Myocyte (in vitro differentiated cells): ENCODE measurements around the gene FYB1. TPM values are rescaled to one million over a fixed set of nuclear protein-coding genes. Genes with fewer than 3 reads are reported as not detected.

Experiments used
- DNase-seq: peaks from one replicate; pipeline ENCODE4 v3.0.0-alpha.2; 2012; ENCODE audit warnings: low read depth
- total RNA-seq: library from RNA; depleted of rRNA; stranded (reverse); fragments of >200 nt; gene quantifications from 2 replicates; pipeline ENCODE4 v1.2.3, GENCODE V29; 2014

The FYB1 gene
- total RNA-seq, 1 donor from 2014 or later, result not detected

DNA sequence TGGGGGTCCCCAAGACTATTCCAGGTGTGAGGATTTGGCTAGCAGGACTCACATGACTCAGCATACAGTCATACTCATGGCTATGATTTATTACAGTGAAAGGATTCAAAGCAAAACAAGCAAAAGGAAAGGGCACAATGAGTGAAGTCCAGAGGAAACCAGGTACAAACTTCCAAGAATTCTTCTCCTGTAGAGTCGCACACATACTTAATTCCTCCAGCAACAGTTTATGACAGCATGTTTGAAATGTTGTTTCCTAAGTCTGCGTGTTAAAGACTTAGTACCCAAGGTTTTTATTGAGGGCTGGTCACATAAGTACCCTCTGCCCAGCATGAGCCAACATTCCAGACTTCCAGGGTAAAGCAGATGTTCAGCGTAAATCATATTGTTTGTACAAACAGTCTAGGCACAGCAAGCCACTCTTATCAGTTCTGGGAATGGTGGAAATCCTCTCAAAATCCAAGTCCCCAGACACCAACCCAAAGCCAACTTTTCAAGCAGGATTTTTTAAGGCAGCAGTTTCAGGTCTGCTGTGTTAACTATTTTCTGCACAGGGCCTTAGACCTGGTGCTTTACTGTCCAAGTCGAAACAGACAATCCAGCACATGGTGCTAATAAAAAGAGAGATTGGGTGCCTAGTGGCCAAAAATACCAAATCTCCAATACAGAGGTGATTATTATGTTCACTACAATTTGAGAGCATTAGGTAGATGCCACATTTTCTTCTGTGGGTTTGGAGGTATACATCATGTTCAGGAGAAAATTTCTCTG, 126.6 kb downstream of the FYB1 start:
- DNase-seq, result peak; percentile 60

DNA sequence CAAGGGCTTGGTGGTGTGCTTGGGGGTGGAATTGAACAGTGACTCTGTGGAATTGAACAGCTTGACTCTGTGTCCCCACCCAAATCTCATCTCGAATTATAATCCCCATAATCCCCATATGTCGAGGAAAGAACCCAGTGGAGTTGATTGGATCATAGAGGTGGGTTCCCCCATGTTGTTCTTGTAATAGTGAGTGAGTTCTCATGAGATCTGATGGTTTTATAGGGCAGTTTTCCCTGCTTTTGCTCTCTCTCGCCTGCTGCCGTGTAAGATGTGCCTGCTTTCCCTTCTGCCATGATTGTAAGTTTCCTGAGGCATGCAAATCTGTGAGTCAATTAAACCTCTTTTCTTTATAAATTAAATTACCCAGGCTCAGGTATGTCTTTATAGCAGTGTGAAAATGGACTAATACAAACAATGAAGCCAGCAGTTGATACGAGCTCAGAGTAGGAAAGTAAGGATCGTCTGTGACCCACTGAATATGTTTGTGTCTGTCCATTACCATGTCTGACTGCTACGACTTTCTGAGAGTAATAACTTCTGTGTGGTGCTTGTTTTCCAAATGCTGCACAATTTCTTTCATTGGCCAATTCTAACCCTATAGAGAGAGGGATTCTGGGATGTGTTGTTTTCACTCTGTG, 127.3 kb downstream of the FYB1 start:
- no peak for DNase-seq

DNA sequence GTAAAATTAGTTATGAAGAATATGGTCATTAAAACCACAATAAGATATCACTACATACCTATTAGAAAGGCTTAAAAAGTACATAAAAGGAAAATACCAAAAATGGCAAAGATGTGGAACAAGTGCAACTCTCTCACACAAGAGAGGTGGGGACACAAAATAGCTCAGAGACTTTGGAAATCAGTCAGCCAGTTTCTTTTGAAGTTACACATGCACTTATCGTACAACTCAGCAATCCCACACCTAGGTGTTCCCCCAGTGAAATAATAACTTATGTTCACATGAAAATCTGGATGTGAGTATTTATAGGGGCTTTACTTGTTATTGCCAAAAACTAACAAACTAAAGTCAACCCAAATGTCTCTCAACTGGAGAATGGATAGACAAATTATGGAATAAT, 135.4 kb downstream of the FYB1 start:
- no peak for DNase-seq

DNA sequence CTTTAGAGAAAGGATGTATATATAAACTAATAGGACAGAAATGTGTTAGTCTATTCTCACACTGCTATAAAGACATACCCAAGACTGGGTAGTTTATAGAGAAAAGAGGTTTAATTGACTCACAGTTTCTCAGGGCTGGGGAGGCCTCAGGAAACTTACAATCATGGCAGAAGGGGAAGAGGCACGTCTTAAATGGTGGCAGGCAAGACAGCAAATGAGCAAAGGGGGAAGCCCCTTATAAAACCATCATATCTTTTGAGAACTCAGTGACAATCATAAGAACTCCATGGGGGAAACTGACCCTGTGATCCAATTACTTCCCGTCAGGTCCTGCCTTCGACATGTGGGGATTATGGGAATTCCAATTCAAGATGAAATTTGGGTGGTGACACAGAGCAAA, 136.4 kb downstream of the FYB1 start:
- no peak for DNase-seq

DNA sequence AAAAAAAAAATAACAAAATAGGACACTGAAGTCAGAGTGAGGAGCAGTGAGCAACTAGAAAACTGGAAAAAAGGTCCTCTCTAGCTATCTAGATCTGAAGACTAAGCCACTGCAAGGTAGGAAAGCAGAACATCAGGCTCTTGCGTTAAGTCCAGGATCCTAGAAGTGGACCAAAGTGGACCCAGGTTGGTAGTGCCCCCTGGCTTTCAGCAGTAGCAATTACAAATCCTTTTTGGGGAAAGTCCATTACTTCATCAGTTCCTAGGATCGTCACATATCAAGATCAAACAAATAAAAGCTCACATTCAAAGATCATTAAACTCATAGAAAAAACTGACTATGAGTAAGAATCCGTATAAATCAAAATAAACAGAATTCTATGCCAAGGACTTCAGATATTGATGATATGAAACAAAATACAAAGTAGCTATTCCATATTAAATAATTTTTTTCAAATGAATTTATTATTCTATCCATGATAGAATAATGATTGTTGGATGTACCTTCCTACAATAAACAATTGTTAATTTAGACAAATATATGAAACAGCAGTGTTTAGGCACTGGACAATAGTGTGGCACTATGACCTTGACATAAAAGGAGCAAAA, 138.7 kb downstream of the FYB1 start:
- DNase-seq, result peak; percentile 56

DNA sequence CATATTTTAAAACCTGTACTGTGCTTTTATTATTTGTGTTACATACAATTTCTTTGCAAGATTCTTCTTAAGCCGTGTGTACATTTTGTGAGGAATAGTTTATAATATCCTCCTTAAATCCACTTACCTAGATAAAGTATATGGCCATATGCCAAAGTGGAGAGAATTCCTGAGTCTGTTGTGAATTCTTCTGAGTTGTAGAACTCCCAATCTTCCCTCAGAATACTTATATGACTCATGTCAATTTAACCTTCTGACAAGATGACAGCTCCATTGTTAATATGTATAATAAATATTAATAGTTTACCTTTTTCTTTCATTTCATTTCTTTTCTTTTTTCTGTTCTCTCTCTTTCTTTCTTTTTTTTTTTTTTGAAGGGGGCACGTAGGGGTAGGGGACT, 139.2 kb downstream of the FYB1 start:
- no peak for DNase-seq

DNA sequence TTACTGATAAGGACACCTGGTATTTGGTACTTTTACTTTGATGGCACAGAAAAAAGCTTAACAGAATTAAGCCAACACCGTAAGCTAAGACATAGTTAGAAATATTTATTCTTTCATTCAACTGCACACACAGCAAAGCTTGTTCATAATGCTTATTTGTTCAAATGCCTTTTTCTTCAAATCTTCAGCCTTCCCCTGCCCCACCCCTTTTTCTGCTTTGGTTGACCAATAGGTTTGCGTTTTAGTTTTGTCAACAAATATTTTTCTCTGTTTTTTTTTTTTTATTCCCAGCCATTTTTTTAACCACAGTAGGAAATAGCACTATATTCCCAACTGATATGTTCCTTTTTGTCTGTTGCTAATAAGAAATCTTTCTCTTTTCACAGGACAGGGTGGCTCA, 140.2 kb downstream of the FYB1 start:
- no peak for DNase-seq

DNA sequence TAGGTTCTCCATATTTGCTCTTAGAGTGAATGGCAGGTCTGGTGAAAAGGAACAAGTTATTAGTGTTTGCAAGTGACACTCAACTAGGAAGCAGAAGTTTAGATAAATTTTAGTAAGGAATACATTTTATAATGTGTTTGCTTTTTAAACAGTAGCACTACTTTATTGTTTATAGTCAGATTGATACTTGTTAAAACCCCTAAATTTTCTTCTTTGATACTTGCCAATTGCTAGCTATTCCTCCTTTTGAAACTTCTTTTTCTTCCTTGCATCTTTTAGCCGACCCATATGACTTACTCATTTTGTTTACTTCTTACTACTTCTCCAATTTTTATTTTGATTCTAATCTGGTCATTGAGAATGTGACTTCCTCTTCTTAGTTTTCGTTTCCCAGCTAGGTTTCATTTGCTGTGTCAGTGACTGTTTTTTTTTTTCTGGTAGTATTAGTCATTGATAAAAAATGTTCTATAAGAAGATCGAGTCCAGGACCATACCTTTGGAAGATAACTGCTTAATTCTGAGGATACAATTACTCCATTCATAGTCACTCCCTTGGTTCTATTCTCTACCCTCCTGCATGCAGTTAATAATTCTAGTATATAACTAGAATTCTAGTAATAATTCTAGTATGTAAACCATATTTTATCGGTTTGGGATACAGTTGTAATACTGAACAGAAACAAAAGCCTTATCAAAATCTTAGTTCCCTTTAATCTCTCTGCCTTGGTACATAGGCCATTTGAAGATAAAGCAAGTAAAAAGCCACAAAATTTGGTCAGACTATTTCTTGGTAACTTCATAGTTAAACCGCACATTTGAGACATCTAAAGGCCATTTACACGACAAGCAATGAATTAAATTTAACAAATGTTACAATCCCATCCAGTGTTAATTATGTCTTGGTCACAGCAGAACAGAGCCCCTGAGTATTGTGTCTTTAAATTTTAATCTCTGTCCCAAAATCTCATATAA, 142.3 kb downstream of the FYB1 start:
- no peak for DNase-seq

DNA sequence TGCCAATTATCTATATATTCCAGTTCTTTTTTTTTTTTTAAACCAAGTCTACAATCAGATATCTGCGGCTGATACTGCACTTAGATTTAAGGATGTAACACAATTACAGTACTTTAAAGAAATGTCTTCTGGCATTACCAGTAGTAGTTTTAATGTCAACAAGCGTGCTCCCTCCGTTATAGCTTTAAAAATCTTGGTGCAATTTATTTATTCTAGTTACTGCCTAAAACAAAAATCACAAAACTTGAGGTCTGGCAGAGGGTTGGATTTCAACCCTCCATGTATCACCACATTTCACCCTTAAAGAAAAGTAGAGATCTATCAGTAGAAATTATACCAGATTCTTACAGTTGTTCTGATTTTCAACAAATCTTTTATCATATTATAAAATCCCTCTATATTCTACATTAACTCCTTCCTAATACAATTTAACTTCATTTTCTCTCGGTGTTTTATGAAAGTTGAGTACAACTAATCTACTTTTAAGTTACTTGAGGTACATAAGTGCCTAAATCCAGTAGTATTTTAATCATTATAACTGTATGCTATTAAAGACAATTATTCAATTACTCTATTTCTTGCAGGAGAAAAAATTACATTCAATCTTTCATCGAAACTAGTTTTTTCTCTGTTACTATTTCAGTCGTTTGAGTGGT, 143.1 kb downstream of the FYB1 start:
- DNase-seq, result no peak

DNA sequence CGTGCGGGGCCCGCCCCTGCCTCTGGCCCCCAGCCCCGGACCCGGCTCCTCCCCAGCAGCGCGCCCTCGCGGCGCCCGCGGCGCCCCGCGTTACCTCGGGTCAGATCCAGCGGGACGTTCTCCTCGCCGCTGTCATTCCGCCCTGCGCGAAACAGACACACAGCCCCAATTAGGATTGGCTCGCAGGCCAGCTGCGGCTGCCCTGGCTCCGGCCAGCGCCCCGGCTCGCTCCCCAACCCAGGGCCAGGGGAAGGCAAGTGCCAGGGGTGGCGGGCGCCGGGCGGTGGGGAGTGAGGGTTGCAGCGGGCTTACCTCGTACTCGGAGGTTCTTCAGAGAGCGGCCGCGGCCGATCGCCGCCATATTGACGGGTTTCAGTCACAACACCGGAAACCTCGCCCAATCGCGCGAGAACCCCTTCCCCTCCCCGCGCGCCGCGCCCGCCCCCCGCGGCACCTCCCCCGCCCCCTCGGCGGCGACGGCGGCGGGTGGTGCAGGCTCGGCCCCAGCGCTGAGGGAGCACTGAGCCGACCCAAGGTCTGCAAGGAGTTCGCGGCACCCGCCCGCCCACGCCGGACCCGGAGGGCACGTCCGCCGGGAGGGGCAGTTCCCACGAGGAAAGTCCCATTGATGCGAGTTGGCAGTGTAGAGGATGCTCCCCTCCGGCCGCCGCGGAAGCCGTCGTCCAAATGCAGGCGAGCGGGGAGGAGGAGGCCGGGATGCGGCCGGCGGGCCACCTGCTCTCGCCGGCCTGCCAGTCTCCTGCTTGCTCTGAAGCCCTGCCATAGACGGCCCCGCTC, 145.1 kb downstream of the FYB1 start, which contains the start of gene RICTOR:
TSS of gene RICTOR (minus strand) at position 383 of the 798 bp plus-strand sequence. CDS start at position 361, 22 bp downstream.
- peak; percentile 91 for DNase-seq

DNA sequence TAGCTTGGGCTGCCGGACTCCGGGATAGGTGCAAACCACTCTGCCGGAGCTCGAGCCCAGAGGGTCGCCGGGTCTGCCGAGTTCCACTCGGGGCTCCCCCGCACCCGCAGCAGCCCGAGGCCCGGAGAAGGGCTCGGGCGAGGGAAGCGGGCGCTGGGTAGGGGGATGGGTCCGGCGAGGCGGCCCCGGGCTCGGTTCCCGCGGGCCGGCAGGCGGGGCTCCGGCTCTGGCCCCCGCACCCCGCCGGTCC, 145.7 kb downstream of the FYB1 start:
- DNase-seq, result no peak

DNA sequence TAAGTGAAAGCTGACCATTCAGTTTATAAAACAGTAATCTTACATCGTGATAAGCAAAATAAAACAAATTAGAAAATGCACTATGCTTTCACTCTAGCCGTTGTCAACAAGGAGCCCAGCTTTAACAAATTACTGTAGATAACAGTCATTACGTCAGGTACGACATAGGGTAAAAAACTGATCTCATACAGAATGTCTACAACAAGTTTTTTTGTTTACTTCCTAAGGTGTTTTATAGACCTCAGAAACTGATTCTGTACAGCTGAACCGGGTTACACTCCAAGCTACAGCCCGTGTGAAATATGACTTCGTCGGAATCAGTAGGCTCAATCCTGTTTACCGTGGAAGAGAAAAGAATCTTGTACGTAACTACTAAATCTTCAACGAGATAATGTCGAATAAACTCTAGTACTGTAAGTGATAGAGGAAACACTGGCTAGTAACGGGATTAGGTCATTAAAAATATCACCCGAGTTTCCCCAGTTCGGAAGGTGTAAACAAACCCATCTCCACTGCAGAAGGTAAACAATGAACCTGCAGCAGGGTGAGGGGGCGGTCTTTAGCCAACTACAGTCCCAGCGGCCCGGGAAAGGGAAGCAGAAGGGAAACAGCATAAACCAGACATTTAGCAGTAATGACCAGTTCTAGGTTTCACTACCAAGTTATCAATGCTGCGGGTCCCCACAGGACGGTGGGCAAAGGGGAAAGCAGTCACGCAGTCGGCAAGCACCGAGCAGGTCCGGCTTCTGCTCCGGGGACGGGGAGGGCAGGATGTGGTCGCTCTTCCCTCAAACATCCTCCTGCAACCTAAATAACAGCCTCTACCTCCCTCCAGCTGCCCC, 146.2 kb downstream of the FYB1 start:
- peak; percentile 30 for DNase-seq

DNA sequence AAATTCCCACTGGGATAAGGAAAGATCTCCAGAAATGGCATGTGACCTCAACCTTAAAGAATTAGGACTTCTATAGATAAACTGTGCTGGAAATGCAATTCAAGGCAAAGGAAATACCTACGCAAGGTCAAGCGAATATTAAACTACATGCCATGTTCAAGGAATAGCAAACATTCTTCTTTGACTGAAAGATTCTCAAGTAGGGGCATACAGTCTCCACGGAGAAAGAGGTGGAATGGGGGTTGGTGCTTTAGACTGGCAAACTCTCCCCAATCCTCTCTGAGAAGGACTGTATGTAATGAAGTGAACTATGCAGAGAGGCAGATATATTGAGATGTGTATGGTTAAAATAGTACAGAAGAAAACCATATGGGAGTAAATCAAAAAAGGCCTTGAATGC, 151.3 kb downstream of the FYB1 start:
- DNase-seq, result no peak

DNA sequence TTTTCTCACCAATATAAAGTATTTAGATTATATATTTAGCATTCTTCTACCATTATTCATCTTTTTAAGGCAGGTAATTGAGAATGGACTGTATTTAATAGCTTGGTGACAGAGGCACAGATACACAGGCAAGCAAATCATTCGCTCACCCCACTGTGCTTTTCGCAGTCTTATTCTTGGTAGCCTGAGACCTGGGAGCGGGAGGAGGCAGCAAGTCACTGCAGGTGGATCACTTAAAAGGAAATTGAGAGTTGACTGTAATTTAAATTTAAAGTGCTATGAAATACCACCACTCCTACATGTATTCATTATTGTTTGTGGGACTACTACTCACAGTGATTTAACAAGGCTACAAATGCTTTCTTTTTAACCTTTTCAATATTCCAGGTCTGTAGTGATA, 154.9 kb downstream of the FYB1 start:
- no peak for DNase-seq

DNA sequence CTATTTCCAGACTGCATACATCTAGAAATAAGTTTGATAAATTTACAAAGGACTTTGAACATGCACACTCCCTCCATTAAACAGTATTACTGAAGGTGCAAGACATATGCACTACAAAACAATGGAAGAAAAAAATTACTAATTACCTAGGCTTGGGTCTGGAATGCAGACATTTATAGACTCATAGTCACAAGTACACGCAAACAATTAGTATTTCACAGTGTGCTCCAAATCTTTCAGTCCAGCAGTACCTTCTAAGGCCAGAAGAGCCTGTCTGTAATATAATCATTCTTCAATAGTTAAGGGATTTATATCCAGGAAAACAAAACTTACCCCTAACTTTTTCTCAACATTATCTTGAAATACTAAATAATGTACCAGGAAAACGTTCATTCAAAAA, 156.3 kb downstream of the FYB1 start:
- no peak for DNase-seq

DNA sequence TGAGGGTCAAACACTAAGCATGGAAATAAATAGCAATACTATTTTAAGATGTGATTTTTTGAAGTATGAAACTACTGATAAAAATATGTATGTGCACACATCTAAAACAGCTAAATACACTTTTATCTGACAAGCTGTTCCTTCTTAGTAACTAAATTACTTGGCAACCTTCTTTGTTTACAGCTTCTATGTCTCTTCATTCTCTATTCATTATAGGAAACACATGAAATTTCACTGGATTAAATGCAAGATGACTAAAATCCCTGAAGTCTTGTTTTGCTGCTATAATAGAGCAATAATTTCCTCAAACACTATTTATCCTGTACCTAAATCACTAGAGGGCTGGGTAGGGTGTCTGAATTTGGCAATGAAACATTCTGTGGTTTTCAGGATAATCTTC, 156.8 kb downstream of the FYB1 start:
- DNase-seq, result no peak

DNA sequence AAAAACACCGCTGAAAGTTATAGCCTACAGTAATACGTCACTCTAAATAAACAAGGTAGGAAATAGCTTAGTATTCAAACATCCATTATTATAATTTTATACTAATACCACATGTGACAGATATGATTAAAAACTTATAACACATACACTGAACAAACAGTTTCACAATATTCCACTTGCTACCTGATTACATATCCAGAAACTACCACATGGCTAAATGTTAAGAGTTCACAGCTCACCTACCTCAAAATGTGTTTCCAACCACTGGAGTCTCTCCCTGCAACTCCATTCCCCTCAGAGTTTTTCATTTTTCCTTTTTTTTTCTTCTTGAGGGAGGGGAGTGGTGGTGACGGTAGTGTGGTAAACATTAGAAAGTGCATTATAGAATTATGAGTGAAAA, 157.3 kb downstream of the FYB1 start:
- DNase-seq, result no peak

DNA sequence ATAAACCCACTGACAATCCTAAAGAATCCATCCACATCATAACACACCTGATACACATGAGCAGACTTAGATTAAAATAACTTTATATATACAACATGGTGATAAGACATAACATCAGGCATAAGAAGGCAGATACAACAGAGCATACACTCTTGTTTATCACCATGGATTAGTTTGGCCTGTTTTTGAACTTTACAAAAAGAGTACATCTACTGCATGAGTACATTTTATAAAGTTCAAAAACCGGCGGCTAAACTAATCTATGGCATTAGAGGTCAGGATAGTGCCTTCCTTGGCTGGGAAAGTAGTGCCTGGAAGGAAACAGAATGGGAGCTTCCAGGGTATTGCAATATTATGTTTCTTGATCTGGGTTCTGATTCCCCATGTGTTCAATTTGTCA, 160.3 kb downstream of the FYB1 start:
- no peak for DNase-seq

DNA sequence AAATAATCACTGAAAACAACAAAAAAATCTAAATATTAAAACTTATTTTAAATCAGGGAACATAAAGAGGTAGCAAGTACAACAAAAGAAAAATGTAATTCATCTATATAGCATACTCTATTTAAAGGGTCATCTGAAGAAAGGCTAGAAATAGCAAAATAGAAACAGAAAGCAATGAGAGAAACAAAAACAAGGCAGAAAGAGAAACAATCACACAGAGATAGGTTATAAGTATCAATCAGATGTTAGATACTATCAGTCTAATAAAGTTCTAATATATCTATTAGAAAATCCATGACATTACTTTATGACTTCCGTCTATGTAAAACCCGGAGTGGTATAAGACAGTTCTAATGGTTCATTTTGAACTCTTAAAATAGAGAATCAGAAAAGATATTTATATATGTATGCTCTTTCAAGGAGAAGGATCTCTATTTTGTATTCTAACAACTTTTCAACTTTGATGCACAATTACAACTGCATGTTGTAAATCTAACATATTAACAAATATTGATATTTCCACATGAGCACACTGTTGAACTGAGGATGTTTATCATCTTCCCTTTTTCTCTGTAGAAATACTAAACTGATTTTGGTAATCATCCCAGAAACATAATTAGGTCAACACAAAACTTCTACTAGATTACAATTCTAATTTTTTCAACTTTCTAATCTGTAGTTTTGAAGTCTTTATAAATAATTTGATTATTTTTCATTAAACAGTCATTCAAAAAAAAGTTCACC, 161.0 kb downstream of the FYB1 start:
- no peak for DNase-seq
